G401 (cell line): Measurements from ENCODE around the gene MRPL3. TPM values are rescaled to one million over a fixed set of nuclear protein-coding genes. Genes with fewer than 3 reads are reported as not detected.

ENCODE experiments used
- DNase-seq: peaks from one replicate; pipeline ENCODE4 v3.0.0-alpha.2; 2015; ENCODE audit warnings: low spot score
- in situ Hi-C: cut with HindIII; loops from 2 replicates; pipeline ENCODE4 v1.10.0; 2016; ENCODE audit warnings: low sequenced_read_pairs, mixed read lengths
- total RNA-seq: library from RNA; depleted of rRNA; stranded (reverse); fragments of >200 nt; shearing (Covaris generic); gene quantifications from 2 replicates; pipeline ENCODE4 v1.2.3, GENCODE V29; 2014; rRNA removed

MRPL3 gene
- total RNA-seq, 1 experiment from 2014 or later = 293 TPM

GRCh38 chr3:131431754-131432153, 71.0 kb downstream of the MRPL3 start:
- in situ Hi-C loops = no loop called here
- DNase-seq = no peak

GRCh38 chr3:131427226-131427625, 75.5 kb downstream of the MRPL3 start:
- in situ Hi-C loops = no loop called here
- DNase-seq = no peak

GRCh38 chr3:131421957-131422498, 80.7 kb downstream of the MRPL3 start:
- in situ Hi-C loops = no loop called here
- no peak for DNase-seq

GRCh38 chr3:131421301-131421700, 81.5 kb downstream of the MRPL3 start:
- DNase-seq = no peak
- in situ Hi-C loops = no loop called here

GRCh38 chr3:131417751-131418150, 85.0 kb downstream of the MRPL3 start:
- in situ Hi-C loops = no loop called here
- DNase-seq = no peak

Other genes with a start within 250 kb of the MRPL3 start
- 12.0 and 16.2 TPM in 2 replicates for gene NUDT16, start 121.2 kb downstream of the MRPL3 start, total RNA-seq